Heart right ventricle (tissue), 12 donors: ENCODE measurements around the gene ZNF101. TPM values are rescaled to one million over a fixed set of nuclear protein-coding genes. Genes with fewer than 3 reads are reported as not detected.

ENCODE experiments used
- polyA plus RNA-seq, 2 donors: library from polyadenylated mRNA; stranded (reverse); fragments of 200-250 nt; gene quantifications; one replicate each; pipeline ENCODE4 v1.2.3, GENCODE V29; 2013
- total RNA-seq, 10 donors: library from RNA; stranded (reverse); fragmentation: NEBNext Ultra II Directional in 3 of 10; extraction: Animal tissue kit (Norgen Biotek cat#: 25700) in 3 of 10; gene quantifications; one replicate each; pipeline versions ENCODE4 v1.2.1 to v1.2.4, GENCODE V29; 2021 to 2023
- donor health status: ischemic (EF 13 %, LVEDD 7.1; RV severe dilation, severe dysfunction).
- donor health status: healthy with polysubstance abuse.
- donor health status: DM: no; HTN: yes; CAD: no.
- donor health status: DM: no; HTN: no; CAD: no.
- donor health status: ischemic (EF 25% LVEDD 6.9; RV normal size, moderate dysfunction).
- donor health status: ischemic (EF 25% LVEDD 5.7; RV mildly dilated, moderate dysfunction).
- donor health status: healthy.
- donor health status: nonischemic (EF 11% LVEDD 7.7; RV severe dilation, severe dysfunction).
- donor health status: DM: yes; HTN: yes; CAD: no.
- donor health status: PGD.
- donor health status: ischemic (EF 29% LVEDD 5.4; RV normal size, mild dysfunction).
- donor health status: nonischemic (EF 23%, LVEDD 6.1; RV moderate dilation, normal function).

ZNF101 gene
- total and polyA plus RNA-seq, 12 donors = 2.5 to 6.9 (median 3.8) TPM

Other genes with a start within 250 kb of the ZNF101 start
- 1 to 10 TPM in 1 of 10 donors, under 1 TPM in 8, not detected in 1; 0.23 to 1.2 (median 0.45) TPM for gene TSSK6, start 153.3 kb upstream of the ZNF101 start, total RNA-seq
- gene TSSK6, start 153.3 kb upstream of the ZNF101 start, polyA plus RNA-seq = under 1 TPM; 0.29 to 0.49 TPM
- 1,000 to 10,000 TPM in 9 of 10 donors, 100 to 1,000 TPM in 1; 856 to 1,274 (median 1,129) TPM for gene NDUFA13, start 152.6 kb upstream of the ZNF101 start, total RNA-seq
- gene NDUFA13, start 152.6 kb upstream of the ZNF101 start, polyA plus RNA-seq = 1,000 to 10,000 TPM; 1,172 to 1,278 TPM
- 1 to 10 TPM; 2.1 to 4.1 (median 2.4) TPM for gene YJEFN3, start 139.9 kb upstream of the ZNF101 start, total RNA-seq
- 10 to 100 TPM in 1 of 2 donors, 1 to 10 TPM in 1; 4.0 to 13.1 TPM for gene YJEFN3, start 139.9 kb upstream of the ZNF101 start, polyA plus RNA-seq
- gene CILP2, start 130.6 kb upstream of the ZNF101 start, total RNA-seq = under 1 TPM in 8 of 10 donors, not detected in 2; 0.09 to 0.61 (median 0.23) TPM
- under 1 TPM; 0.07 to 0.23 TPM for gene CILP2, start 130.6 kb upstream of the ZNF101 start, polyA plus RNA-seq
- 1 to 10 TPM in 1 of 10 donors, under 1 TPM in 2, not detected in 7; 0.25 to 1.2 (median 0.36) TPM for gene PBX4, start 50.2 kb upstream of the ZNF101 start, total RNA-seq
- under 1 TPM; 0.06 to 0.51 TPM for gene PBX4, start 50.2 kb upstream of the ZNF101 start, polyA plus RNA-seq
- 1 to 10 TPM in 3 of 10 donors, under 1 TPM in 6, not detected in 1; 0.25 to 1.9 (median 0.94) TPM for gene LPAR2, start 40.6 kb upstream of the ZNF101 start, total RNA-seq
- 1 to 10 TPM in 1 of 2 donors, under 1 TPM in 1; 0.52 to 1.2 TPM for gene LPAR2, start 40.6 kb upstream of the ZNF101 start, polyA plus RNA-seq
- gene GMIP, start 25.2 kb upstream of the ZNF101 start, total RNA-seq = 10 to 100 TPM in 1 of 10 donors, 1 to 10 TPM in 9; 1.4 to 11.8 (median 2.4) TPM
- 1 to 10 TPM; 1.6 to 2.5 TPM for gene GMIP, start 25.2 kb upstream of the ZNF101 start, polyA plus RNA-seq
- gene ATP13A1, start 5.2 kb upstream of the ZNF101 start, total RNA-seq = 10 to 100 TPM; 12.3 to 28.2 (median 18.4) TPM
- 10 to 100 TPM; 23.2 to 34.5 TPM for gene ATP13A1, start 5.2 kb upstream of the ZNF101 start, polyA plus RNA-seq
- 1 to 10 TPM; 2.8 to 6.6 (median 4.1) TPM for gene ZNF14, start 64.3 kb downstream of the ZNF101 start, total RNA-seq
- 1 to 10 TPM; 1.8 to 3.8 TPM for gene ZNF14, start 64.3 kb downstream of the ZNF101 start, polyA plus RNA-seq
- 10 to 100 TPM; 11.1 to 17.0 (median 13.4) TPM for gene ZNF506, start 152.9 kb downstream of the ZNF101 start, total RNA-seq
- gene ZNF506, start 152.9 kb downstream of the ZNF101 start, polyA plus RNA-seq = 1 to 10 TPM; 3.3 to 8.6 TPM
- 10 to 100 TPM in 5 of 10 donors, 1 to 10 TPM in 5; 4.8 to 13.0 (median 9.2) TPM for gene ZNF253, start 197.0 kb downstream of the ZNF101 start, total RNA-seq
- 1 to 10 TPM; 2.4 to 6.2 TPM for gene ZNF253, start 197.0 kb downstream of the ZNF101 start, polyA plus RNA-seq
- 1 to 10 TPM; 1.1 to 3.3 (median 1.9) TPM for gene ZNF93, start 232.1 kb downstream of the ZNF101 start, total RNA-seq
- gene ZNF93, start 232.1 kb downstream of the ZNF101 start, polyA plus RNA-seq = 1 to 10 TPM; 1.1 to 2.6 TPM